ENCODE results near the gene JCAD. TPM values are rescaled to one million over a fixed set of nuclear protein-coding genes. Genes with fewer than 3 reads are reported as not detected.
"Not testable (repeated sequence)": the region's sequence is repeated elsewhere in the genome, so short reads cannot be mapped to it uniquely, and the experiment has no call there.

The JCAD gene
- 10 to 100 TPM; 26.6 to 38.5 (median 28.1) TPM for total RNA-seq

DNA sequence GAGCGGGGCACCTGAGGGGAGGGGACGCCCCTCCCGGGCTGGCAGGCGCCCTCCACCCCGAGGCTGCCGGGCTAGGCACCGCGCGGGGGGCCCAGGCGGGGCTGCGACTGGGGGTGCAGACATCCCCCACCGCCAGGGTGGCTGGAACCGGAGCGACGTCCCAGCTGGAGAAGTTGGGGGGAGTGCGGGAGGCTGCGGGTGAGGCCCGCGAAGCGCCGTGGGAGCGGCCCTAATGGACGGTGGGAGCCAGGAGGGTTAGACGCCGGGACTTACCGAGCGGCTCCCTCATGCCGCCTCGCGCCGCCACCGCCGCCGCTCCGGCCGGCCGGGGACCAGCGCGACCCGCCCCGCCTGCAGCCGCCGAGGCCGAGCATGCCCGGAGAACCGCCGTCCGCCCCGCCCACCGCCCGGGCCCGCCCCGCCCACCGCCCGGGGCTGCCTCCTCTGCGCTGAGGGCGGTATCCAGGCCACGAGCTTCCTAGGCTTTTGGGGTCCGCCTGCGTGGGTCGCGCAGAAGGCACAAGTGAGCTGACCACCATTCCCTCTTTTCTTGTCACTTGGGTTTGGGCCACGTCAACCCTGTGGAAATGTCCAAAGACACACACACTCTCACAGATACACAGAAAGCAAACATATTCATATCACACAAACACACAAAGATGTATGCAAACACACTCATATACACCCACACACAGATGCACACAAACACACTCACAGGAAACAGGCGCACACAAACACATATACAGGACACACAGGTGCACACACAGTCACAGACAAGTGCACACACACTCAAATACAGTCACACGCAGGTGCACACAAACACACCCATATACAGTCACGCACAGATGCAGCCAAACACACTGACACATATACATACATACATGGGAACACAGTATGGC lies at the start of gene JCAD:
JCAD (minus strand) TSS at position 378 of the 899 bp plus-strand sequence. CDS start 11,774 bp downstream, outside the sequence.
- DNase-seq: peak; percentile 87
- H3K36me3 ChIP-seq: no peaks in the 10 kb centered on the region
- no peaks in the 10 kb centered on the region for H3K9me3 ChIP-seq
- H3K27me3 ChIP-seq: no peaks in the 10 kb centered on the region
- H3K27ac ChIP-seq: peak within 1 kb of the TSS; percentile 59 to 90 (median 89)
- H3K4me1 ChIP-seq: peaks cover 17 to 22% of the 10 kb centered on the region in 2 donors
- peak in 1 of 2 donors; percentile 80 for TF ChIP-seq POLR2A (IDR thresholded peaks at IDR 0.05)
- TF ChIP-seq, protein P1, sequence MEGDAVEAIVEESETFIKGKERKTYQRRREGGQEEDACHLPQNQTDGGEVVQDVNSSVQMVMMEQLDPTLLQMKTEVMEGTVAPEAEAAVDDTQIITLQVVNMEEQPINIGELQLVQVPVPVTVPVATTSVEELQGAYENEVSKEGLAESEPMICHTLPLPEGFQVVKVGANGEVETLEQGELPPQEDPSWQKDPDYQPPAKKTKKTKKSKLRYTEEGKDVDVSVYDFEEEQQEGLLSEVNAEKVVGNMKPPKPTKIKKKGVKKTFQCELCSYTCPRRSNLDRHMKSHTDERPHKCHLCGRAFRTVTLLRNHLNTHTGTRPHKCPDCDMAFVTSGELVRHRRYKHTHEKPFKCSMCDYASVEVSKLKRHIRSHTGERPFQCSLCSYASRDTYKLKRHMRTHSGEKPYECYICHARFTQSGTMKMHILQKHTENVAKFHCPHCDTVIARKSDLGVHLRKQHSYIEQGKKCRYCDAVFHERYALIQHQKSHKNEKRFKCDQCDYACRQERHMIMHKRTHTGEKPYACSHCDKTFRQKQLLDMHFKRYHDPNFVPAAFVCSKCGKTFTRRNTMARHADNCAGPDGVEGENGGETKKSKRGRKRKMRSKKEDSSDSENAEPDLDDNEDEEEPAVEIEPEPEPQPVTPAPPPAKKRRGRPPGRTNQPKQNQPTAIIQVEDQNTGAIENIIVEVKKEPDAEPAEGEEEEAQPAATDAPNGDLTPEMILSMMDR (IDR thresholded peaks at IDR 0.05): peak in 2 of 6 experiments; percentile 5 to 8
- WGBS, 2 donors: 18 to 24% methylated on average over 10 to 13 of the region's 66 CpGs
- intact Hi-C loops (cut with DNase I): no loop called here
- peak within 1 kb of the TSS; percentile 44 to 64 (median 51) for H3K4me3 ChIP-seq (replicated peaks in 1 of 3)

- Histone ChIP-seq H3K27me3 (no peaks in the 10 kb centered on the region), H3K9me3 (no peaks in the 10 kb centered on the region), H3K27ac (no peak overlapping the region), H3K4me1 (no peaks in the 10 kb centered on the region), H3K4me3 (replicated peaks in 1 of 3) (no peak overlapping the region), H3K36me3 (no peaks in the 10 kb centered on the region)
- intact Hi-C loops (cut with DNase I): no loop called here
- 92 to 96% methylated on average over 5 of the region's 5 CpGs for WGBS, 2 donors
- TF ChIP-seq, protein P1 (IDR thresholded peaks at IDR 0.05): no peak
- TF ChIP-seq POLR2A (IDR thresholded peaks at IDR 0.05): no peak
- DNase-seq: no peak
Observed at GRCh38 chr10:30106987-30107386, 47.6 kb upstream of the JCAD start.

DNA sequence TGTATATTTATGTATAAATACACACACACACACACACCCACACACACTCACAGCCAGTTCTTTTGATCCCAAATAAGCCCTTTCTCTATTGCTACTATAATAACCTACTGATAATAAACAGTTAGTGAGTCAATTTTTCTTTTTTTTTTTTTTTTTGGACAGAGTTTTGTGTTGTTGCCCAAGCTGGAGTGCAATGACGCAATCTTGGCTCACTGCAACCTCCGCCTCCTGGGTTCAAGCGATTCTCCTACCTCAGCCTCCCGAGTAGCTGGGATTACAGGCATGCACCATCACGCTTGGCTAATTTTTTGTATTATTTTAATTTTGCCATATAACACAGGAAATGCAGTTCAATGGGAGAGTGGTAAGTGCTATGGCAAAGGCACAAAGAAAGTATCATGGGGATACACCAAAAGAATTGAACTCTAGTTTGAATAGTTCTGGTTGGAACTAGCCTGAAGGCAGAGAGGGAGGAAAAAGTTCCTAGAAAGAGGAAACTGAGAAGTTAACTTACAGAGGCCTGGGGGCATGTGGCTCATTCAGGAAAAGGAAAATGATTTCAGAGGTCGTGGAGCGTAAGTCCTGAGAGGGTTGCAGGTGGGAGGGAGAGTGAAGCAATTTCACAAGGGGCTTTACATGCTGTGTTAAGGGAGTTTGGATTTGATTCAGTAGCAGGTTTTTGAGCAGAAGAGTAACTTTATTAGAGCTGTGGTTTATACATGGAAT lies 44.4 kb upstream of the JCAD start:
- H3K27ac ChIP-seq: no peak overlapping the region
- DNase-seq: no peak

GRCh38 chr10:30099706-30100105 lies 40.3 kb upstream of the JCAD start:
- H3K27ac ChIP-seq; intact Hi-C loops (cut with DNase I); H3K36me3 ChIP-seq; H3K9me3 ChIP-seq; H3K4me3 ChIP-seq (replicated peaks in 1 of 3); H3K4me1 ChIP-seq; H3K27me3 ChIP-seq; DNase-seq: not testable (repeated sequence)
- WGBS, 2 donors: 96 to 97% methylated on average over 7 of the region's 7 CpGs

More for the DNA sequence above, 44.4 kb upstream of the JCAD start:
- no peaks in the 10 kb centered on the region for H3K9me3 ChIP-seq
- no peak for TF ChIP-seq POLR2A (IDR thresholded peaks at IDR 0.05)
- TF ChIP-seq, protein P1 (IDR thresholded peaks at IDR 0.05): no peak
- 80 to 87% methylated on average over 7 of the region's 7 CpGs for WGBS, 2 donors
- no peaks in the 10 kb centered on the region for H3K4me1 ChIP-seq
- intact Hi-C loops (cut with DNase I): no loop called here
- no peak overlapping the region for H3K4me3 ChIP-seq (replicated peaks in 1 of 3)
- no peaks in the 10 kb centered on the region for H3K36me3 ChIP-seq
- H3K27me3 ChIP-seq: no peaks in the 10 kb centered on the region

DNA sequence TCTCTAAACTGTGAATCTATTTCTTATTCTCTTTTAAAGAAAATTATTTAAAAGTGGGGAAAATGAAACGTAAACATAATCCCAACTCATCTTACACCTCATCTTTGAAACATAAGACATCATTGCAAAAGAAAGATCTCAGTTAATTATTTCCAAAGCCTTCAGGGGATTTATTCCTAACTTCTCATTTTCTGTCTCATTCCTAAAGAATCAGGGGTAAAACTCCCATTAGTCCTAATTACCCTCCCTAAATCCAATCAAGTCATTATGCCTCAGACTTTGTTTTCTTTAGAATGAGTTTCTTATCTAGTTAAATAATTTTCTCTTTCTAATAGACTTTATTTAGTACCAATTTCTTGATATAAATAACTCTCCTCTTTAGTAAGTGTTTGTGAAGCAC lies 39.7 kb upstream of the JCAD start:
- no peak for TF ChIP-seq POLR2A (IDR thresholded peaks at IDR 0.05)
- TF ChIP-seq, protein P1 (IDR thresholded peaks at IDR 0.05): no peak
- Histone ChIP-seq H3K36me3 (no peaks in the 10 kb centered on the region), H3K9me3 (no peaks in the 10 kb centered on the region), H3K4me1 (no peaks in the 10 kb centered on the region), H3K27me3 (no peaks in the 10 kb centered on the region), H3K4me3 (replicated peaks in 1 of 3) (no peak overlapping the region), H3K27ac (no peak overlapping the region)
- intact Hi-C loops (cut with DNase I): no loop called here
- no peak for DNase-seq
- 93 to 94% methylated on average over 1 of the region's 1 CpG for WGBS, 2 donors

Measured in thyroid gland (tissue), 4 donors.